ENCODE data around the gene RBKS.
"Not testable (repeated sequence)": the region's sequence is repeated elsewhere in the genome, so short reads cannot be mapped to it uniquely, and the experiment has no call there.

Gene RBKS

DNA sequence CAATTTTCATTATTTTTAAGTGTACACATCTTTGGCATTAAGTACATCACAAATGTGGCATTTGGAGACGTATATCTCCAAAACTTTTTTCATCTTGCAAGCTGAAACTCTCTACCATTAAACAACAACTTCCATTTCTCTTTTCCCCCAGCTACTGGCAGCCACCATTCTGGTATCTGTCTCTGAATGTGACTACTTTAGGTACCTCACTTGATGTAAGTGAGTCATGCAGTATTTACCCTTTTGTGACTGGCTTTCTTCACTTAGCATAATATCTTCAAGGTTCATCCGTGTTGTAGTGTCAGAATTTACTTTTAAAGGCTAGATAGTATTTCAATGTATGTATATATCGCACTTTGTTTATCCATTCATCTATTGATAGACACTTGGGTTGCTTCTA is 17.4 kb upstream of the RBKS start:
- DNase-seq (ENCODE audit: low read depth in 2 of 3, low spot score in 2 of 3): no peak

DNA sequence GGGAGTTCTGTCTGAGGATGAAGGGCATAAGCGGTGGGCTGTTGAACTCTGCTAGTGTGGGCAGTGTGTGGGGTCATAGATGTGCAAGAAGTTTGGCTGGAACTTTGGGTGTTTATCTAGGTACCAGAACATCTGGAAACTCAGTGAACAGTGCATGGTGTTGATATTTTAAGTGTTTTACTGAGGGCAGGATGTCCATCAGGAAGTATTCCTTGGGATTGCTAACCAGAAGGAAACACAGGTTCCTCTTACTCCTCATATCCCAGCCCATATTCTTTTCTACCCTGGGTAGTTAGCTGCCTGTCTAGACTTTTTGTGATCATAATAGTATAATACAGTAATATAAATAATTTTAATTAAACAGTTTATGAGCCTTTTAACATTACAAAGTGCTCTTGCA is 15.9 kb upstream of the RBKS start:
- DNase-seq (ENCODE audit: low read depth in 2 of 3, low spot score in 2 of 3): no peak

- DNase-seq (ENCODE audit: low read depth in 2 of 3, low spot score in 2 of 3): no peak
These were observed 14.1 kb upstream of the RBKS start for GRCh38 chr2:27904405-27904665.

- no peak for DNase-seq (ENCODE audit: low read depth in 2 of 3, low spot score in 2 of 3)
These were observed 13.6 kb upstream of the RBKS start for GRCh38 chr2:27903649-27904404.

- DNase-seq (ENCODE audit: low read depth in 2 of 3, low spot score in 2 of 3): no peak
These were observed 12.8 kb upstream of the RBKS start for GRCh38 chr2:27903018-27903417.

- no peak for DNase-seq (ENCODE audit: low read depth in 2 of 3, low spot score in 2 of 3)
These were observed 11.9 kb upstream of the RBKS start for GRCh38 chr2:27902098-27902497.

DNA sequence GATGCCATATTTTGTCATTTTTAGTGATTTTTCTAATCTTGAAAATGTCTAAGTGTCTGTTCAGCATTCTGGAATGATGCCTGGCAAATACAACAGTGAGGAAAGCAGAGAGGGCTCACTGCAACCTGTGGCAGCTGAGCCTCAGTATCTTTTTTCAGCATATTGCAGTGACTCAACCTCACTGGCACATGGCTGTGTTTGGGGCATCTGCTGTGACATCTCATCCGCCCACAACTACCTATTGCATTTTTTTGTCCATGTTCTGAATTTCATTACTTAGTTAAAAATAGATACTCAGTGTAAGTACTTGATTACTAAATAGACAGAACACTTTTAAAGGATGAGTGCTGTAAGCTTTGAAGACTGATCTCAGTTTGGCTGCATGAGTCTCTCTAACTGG is 11.0 kb upstream of the RBKS start:
- no peak for DNase-seq (ENCODE audit: low read depth in 2 of 3, low spot score in 2 of 3)

GRCh38 chr2:27897717-27898116 is 7.5 kb upstream of the RBKS start:
- DNase-seq (ENCODE audit: low read depth in 2 of 3, low spot score in 2 of 3): no peak

DNA sequence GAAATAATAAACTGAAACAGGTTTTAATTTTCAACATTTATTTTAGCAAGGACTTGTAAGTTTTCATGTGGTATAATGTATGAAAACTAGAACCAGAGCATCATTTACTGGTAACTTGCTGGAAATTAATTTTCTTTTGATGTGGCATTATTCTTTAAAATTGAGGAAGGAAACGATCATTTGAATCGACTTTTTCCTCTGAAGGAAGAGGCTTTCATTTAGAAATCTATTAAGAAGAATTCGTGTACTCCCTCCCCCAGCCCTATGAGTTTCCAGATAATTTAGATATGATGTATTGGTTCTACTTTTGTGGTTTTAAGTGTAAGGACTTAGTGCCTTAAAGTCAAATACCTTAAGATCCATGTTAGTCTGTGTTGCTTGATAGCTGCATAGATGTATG is 2.8 kb upstream of the RBKS start:
- no peak for DNase-seq (ENCODE audit: low read depth in 2 of 3, low spot score in 2 of 3)

DNA sequence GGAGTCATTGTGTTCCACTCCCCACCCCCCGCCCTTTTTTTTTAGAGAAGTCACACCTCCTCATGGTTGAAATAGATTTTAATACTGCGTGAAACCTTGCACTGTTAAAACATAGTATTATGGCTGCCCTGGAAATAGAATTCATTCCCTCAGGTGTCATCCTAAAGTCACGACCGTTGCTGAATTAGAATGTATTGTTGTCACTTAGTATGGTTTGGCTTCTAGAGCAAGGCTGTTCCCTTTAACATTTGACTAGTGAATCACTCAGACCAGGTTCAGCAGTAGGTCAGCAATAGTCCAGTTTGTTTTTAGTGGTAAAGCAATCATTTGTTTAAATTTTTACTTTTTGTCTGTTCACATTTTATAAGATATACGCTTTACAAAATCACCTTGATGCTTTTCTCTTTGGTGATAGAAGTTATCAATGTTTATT is 1.5 kb upstream of the RBKS start:
- no peak for DNase-seq (ENCODE audit: low read depth in 2 of 3, low spot score in 2 of 3)

DNA sequence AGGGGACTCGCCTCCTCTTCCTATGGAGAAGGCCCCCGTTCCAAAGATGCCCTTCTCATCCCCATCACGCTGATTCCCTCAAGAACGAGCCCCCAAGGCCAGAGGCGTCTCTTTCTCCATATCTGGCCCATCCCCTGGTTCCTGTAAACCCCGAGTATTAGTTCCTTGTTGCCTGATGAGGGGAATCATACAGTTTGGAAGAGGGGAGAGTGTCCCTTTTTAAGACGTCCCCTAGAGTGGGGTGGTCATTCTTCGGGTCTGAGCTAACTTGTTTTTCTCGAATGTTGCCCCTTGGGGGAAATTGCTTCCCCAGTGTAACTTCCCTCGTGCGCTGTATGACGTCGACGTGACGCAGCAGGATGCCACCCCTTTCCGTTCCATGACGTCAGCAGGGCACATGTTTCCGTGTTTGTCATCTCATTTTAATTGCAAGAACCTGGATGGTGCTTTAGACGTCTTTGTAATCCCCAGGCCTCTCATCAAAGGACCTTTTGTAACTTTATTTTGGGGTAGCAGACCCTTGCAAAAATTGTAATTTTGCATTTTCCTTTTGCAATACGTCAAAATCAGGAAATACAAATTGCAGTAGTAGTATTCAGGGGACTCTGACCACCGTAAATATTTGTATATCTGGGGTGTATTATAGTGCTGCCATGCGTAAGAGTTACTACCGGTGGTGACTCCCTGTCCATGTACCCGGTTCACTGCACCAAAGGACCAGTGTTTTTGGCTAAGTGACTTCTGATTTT is 911 bp upstream of the RBKS start:
- peak; percentile 68 to 87 (median 74) for DNase-seq (ENCODE audit: low read depth in 2 of 3, low spot score in 2 of 3)

GRCh38 chr2:27889774-27890145 is 427 bp downstream of the RBKS start:
- no peak for DNase-seq (ENCODE audit: low read depth in 2 of 3, low spot score in 2 of 3)

- no peak for DNase-seq (ENCODE audit: low read depth in 2 of 3, low spot score in 2 of 3)
These were observed 1.4 kb downstream of the RBKS start for GRCh38 chr2:27888790-27889189.

DNA sequence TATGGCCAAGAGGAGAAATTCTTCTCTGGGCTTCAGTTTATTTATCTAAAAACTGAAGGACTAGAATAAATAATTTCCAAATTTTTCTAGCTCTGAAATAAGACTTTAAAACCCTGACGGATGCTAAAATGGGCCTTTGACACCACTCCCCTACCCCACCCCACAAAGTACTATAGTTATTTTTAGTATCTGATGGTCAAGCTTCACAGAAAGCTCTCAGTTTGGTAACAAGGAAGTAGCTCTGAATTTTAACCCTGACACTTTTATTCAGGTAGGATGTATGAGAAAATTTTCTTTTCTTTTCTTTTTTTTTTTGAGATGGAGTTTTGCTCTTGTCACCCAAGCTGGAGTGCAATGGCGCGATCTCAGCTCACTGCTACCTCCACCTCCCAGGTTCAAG is 2.4 kb downstream of the RBKS start:
- no peak for DNase-seq (ENCODE audit: low read depth in 2 of 3, low spot score in 2 of 3)

DNA sequence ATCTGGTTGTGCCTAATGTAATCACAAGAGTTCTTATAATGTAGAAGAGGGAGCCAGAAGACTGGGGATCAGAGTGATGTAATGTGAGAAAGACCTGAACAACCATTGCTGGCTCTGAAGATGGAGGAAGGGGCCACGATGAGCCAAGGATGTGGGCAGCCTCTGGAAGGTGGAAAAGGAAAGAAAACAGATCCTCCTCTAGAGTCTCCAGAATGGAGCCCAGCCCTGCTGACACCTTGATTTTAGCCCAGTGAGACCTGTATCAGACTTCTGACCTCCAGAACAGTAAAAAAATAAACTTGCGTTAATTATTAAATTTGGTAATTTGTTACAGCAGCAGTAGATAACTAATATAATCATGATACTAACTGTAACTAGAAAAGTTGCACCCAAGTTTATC is 3.1 kb downstream of the RBKS start:
- no peak for DNase-seq (ENCODE audit: low read depth in 2 of 3, low spot score in 2 of 3)

- no peak for DNase-seq (ENCODE audit: low read depth in 2 of 3, low spot score in 2 of 3)
These were observed 3.9 kb downstream of the RBKS start for GRCh38 chr2:27886322-27886721.

- DNase-seq (ENCODE audit: low read depth in 2 of 3, low spot score in 2 of 3): no peak
These were observed 4.5 kb downstream of the RBKS start for GRCh38 chr2:27885661-27886060.

GRCh38 chr2:27885234-27885633 is 5.0 kb downstream of the RBKS start:
- no peak for DNase-seq (ENCODE audit: low read depth in 2 of 3, low spot score in 2 of 3)

GRCh38 chr2:27884601-27885000 is 5.6 kb downstream of the RBKS start:
- DNase-seq (ENCODE audit: low read depth in 2 of 3, low spot score in 2 of 3): no peak

GRCh38 chr2:27882584-27882922 is 7.6 kb downstream of the RBKS start:
- DNase-seq (ENCODE audit: low read depth in 2 of 3, low spot score in 2 of 3): not testable (repeated sequence)

- not testable (repeated sequence) for DNase-seq (ENCODE audit: low read depth in 2 of 3, low spot score in 2 of 3)
These were observed 8.2 kb downstream of the RBKS start for GRCh38 chr2:27881815-27882583.

DNA sequence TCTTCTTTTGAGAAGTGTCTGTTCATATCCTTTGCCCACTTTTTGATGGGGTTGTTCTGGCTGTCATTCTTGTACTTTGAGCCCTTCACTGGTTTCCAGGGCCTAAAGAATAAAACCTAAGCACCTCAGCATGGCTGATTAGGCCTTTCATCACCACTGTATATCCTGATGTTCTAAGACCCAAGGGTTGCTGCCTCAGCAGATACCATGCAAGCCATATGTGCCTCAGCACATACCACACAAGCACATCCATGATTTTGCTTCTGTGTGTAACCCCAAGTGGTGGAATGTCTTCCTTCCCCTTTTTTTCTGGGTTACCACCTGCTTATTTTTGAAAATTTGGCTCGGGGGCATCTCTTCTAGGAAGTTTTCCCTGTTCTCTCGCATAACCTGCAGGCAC is 11.4 kb downstream of the RBKS start:
- DNase-seq (ENCODE audit: low read depth in 2 of 3, low spot score in 2 of 3): no peak

All from activated CD8-positive, alpha-beta memory T cell treated with anti-CD3 and anti-CD28 coated beads for 48 hours (primary cell).